H1 (cell line): ENCODE results near the gene SBF2. TPM values are rescaled to one million over a fixed set of nuclear protein-coding genes. Genes with fewer than 3 reads are reported as not detected.

Experiments used
- CTCF ChIA-PET: fragments of 300-600 bp; sonication (Branson Sonifier 250); formaldehyde crosslinking; loops from one replicate; lab custom pipeline; 2021; ENCODE audit not compliant: partially characterized antibody; lab: Charles Lee
- POLR2A ChIA-PET: fragments of 300-600 bp; sonication (Branson Sonifier 250); formaldehyde crosslinking; loops from one replicate; lab custom pipeline; 2021; ENCODE audit warnings: inconsistent platforms; ENCODE audit not compliant: partially characterized antibody; lab: Charles Lee
- DNase-seq, 2 experiments: peaks; one replicate each; pipeline versions ENCODE4 v3.0.0 to v3.0.0-alpha.2; 2010 to 2022; ENCODE audit warnings: low spot score in 2 of 2, low read depth in 1 of 2, mixed read lengths in 1 of 2
- FAIRE-seq: peaks from 2 replicates; lab custom pipeline; 2011; peaks lifted over from hg19 to GRCh38; lab: Jason Lieb, UNC
- H2AFZ ChIP-seq: 2 replicates; pipeline ENCODE4 v1.8.1; 2012; ENCODE audit warnings: low read length, inconsistent platforms
- H2AK5ac ChIP-seq: 2 replicates; pipeline ENCODE4 v1.6.1; 2013; ENCODE audit warnings: low read depth, low read length
- H2BK120ac ChIP-seq: replicated peaks from 2 replicates; pipeline ENCODE3; 2013; ENCODE audit warnings: low read depth, low read length, inconsistent platforms
- H2BK12ac ChIP-seq: 2 replicates; pipeline ENCODE4 v1.6.1; 2013; ENCODE audit warnings: low read depth, low read length
- H2BK15ac ChIP-seq: 2 replicates; pipeline ENCODE4 v1.6.1; 2013; ENCODE audit warnings: low read length
- H2BK20ac ChIP-seq: 2 replicates; pipeline ENCODE4 v1.6.1; 2013; ENCODE audit warnings: low read length
- H2BK5ac ChIP-seq: 2 replicates; pipeline ENCODE4 v1.6.1; 2013; ENCODE audit warnings: low read depth, low read length
- H3K14ac ChIP-seq: 2 replicates; pipeline ENCODE4 v1.6.1; 2013; ENCODE audit warnings: inconsistent platforms; ENCODE audit not compliant: insufficient read length
- H3K18ac ChIP-seq: 2 replicates; pipeline ENCODE4 v1.6.1; 2013; ENCODE audit warnings: low read length; ENCODE audit errors: extremely low read depth
- H3K23ac ChIP-seq: 2 replicates; pipeline ENCODE4 v1.6.1; 2013; ENCODE audit warnings: inconsistent platforms; ENCODE audit not compliant: insufficient read length
- H3K23me2 ChIP-seq: 2 replicates; pipeline ENCODE4 v1.6.1; 2013; ENCODE audit warnings: low read depth, low read length
- H3K27ac ChIP-seq: 2 replicates; pipeline ENCODE4 v1.6.1; 2011; ENCODE audit warnings: low read depth, low read length, inconsistent platforms
- H3K27me3 ChIP-seq, 4 experiments: replicated peaks in 1 of 4; 1 replicate in 1 of 4; 2 replicates in 3 of 4; pipeline versions ENCODE4 v1.6.1 to v1.8.1; 2011 to 2013; ENCODE audit warnings: low read length in 3 of 4, mild to moderate bottlenecking in 3 of 4, inconsistent platforms in 2 of 4, mixed read lengths in 2 of 4, moderate library complexity in 1 of 4; ENCODE audit not compliant: control insufficient read depth in 3 of 4, insufficient read depth in 3 of 4; ENCODE audit errors: extremely low read depth in 1 of 4
- H3K36me3 ChIP-seq, 4 experiments: 2 replicates each; pipeline versions ENCODE4 v1.6.1 to v1.8.1; 2011 to 2013; ENCODE audit warnings: mild to moderate bottlenecking in 4 of 4, low read length in 3 of 4, moderate library complexity in 2 of 4, control low read depth in 1 of 4, inconsistent platforms in 1 of 4; ENCODE audit not compliant: insufficient read depth in 4 of 4, control insufficient read depth in 2 of 4
- H3K4ac ChIP-seq: replicated peaks from 2 replicates; pipeline ENCODE3; 2013; ENCODE audit warnings: low read length, low read depth, mixed read lengths, inconsistent platforms; ENCODE audit not compliant: insufficient read length
- H3K4me1 ChIP-seq, 4 experiments: replicated peaks in 1 of 4; 1 replicate in 1 of 4; 2 replicates in 3 of 4; pipeline versions ENCODE4 v1.6.1 to v1.8.1; 2011 to 2013; ENCODE audit warnings: low read length in 3 of 4, inconsistent platforms in 2 of 4, mixed read lengths in 1 of 4; ENCODE audit not compliant: insufficient read depth in 4 of 4, control insufficient read depth in 3 of 4
- H3K4me2 ChIP-seq, 2 experiments: 2 replicates each; pipeline versions ENCODE4 v1.6.1 to v1.8.1; 2011 to 2013; ENCODE audit warnings: low read depth in 2 of 2, low read length in 2 of 2, control low read depth in 1 of 2, inconsistent platforms in 1 of 2, mild to moderate bottlenecking in 1 of 2; ENCODE audit not compliant: insufficient read depth in 1 of 2
- H3K4me3 ChIP-seq, 4 experiments: fragments of 200-600, 300-600 bp in 1 of 4; sonication (generic), shearing (Covaris generic), sonication (Bioruptor Twin) in 1 of 4; 2 replicates each; pipeline versions ENCODE4 v1.5.1 to v1.8.1; 2011 to 2016; ENCODE audit warnings: low read length in 4 of 4, low read depth in 3 of 4, control low read depth in 2 of 4, inconsistent platforms in 2 of 4, mild to moderate bottlenecking in 2 of 4, mixed read lengths in 1 of 4, moderate library complexity in 1 of 4; ENCODE audit not compliant: insufficient read depth in 2 of 4; ENCODE audit errors: extremely low read depth in 1 of 4
- H3K56ac ChIP-seq: replicated peaks from 2 replicates; pipeline ENCODE3; 2013; ENCODE audit warnings: low read depth, mild to moderate bottlenecking, mixed read lengths, low read length, inconsistent platforms; ENCODE audit not compliant: insufficient read length
- H3K79me1 ChIP-seq: 2 replicates; pipeline ENCODE4 v1.6.1; 2013; ENCODE audit warnings: low read depth, low read length, control low read depth
- H3K79me2 ChIP-seq, 2 experiments: 2 replicates each; pipeline versions ENCODE4 v1.6.1 to v1.8.1; 2012 to 2013; ENCODE audit warnings: low read length in 2 of 2, mild to moderate bottlenecking in 2 of 2, inconsistent platforms in 1 of 2; ENCODE audit not compliant: insufficient read depth in 2 of 2, control insufficient read depth in 1 of 2
- H3K9ac ChIP-seq, 4 experiments: replicated peaks in 1 of 4; 1 replicate in 1 of 4; 2 replicates in 3 of 4; pipeline versions ENCODE4 v1.6.1 to v1.8.1; 2011 to 2013; ENCODE audit warnings: low read depth in 3 of 4, low read length in 3 of 4, control low read depth in 2 of 4, mild to moderate bottlenecking in 2 of 4, moderate library complexity in 2 of 4, inconsistent platforms in 1 of 4; ENCODE audit errors: extremely low read depth in 1 of 4
- H3K9me3 ChIP-seq, 2 experiments: 2 replicates each; pipeline versions ENCODE4 v1.6.1 to v1.8.1; 2012 to 2013; ENCODE audit warnings: mild to moderate bottlenecking in 2 of 2, moderate library complexity in 2 of 2, control low read depth in 1 of 2, inconsistent platforms in 1 of 2, low read depth in 1 of 2, low read length in 1 of 2, mixed read lengths in 1 of 2; ENCODE audit not compliant: insufficient read depth in 2 of 2
- H4K20me1 ChIP-seq, 2 experiments: replicated peaks in 1 of 2; 2 replicates each; pipeline versions ENCODE3 to v1.8.1; 2011 to 2013; ENCODE audit warnings: inconsistent platforms in 2 of 2, low read length in 2 of 2, mild to moderate bottlenecking in 1 of 2; ENCODE audit not compliant: insufficient read depth in 2 of 2, control insufficient read depth in 1 of 2
- H4K5ac ChIP-seq: 2 replicates; pipeline ENCODE4 v1.6.1; 2013; ENCODE audit warnings: low read length, low read depth, mixed read lengths, inconsistent platforms; ENCODE audit not compliant: insufficient read length
- H4K8ac ChIP-seq: 2 replicates; pipeline ENCODE4 v1.8.0; 2013; ENCODE audit warnings: mild to moderate bottlenecking, moderate library complexity, low read length, inconsistent platforms; ENCODE audit not compliant: insufficient read depth; ENCODE audit errors: extremely low read depth
- H4K91ac ChIP-seq: replicated peaks from 2 replicates; pipeline ENCODE3; 2013; ENCODE audit warnings: low read length, mixed read lengths, inconsistent platforms; ENCODE audit not compliant: insufficient read length
- EP300 ChIP-seq, 2 experiments: IDR thresholded peaks; 1 replicate in 1 of 2; 2 replicates in 1 of 2; pipeline ENCODE4 v1.6.1; 2011 to 2012; ENCODE audit warnings: low read depth in 2 of 2, low read length in 2 of 2, mild to moderate bottlenecking in 2 of 2, borderline replicate concordance in 1 of 2, inconsistent platforms in 1 of 2, moderate library complexity in 1 of 2
- NRF1 ChIP-seq: IDR thresholded peaks from 2 replicates; pipeline ENCODE4 v1.6.1; 2011; ENCODE audit warnings: mild to moderate bottlenecking, low read depth, low read length, improper control_type of control experiment
- WGBS, 2 experiments: shearing (Covaris generic) in 1 of 2; methylation state at CpG; one replicate each; pipeline versions ENCODE4 v1.1.6 to v1.1.7; 2013 to 2015; ENCODE audit warnings: low lambda C conversion rate in 2 of 2, mixed read lengths in 2 of 2, inconsistent platforms in 1 of 2, low coverage in 1 of 2, missing lambda C conversion rate in 1 of 2; ENCODE audit not compliant: insufficient replicate concordance in 2 of 2, insufficient coverage in 1 of 2, insufficient read length in 1 of 2; ENCODE audit errors: extremely low coverage in 1 of 2, missing lambda C conversion rate in 1 of 2; 5-methylcytosine and 5-hydroxymethylcytosine counted together
- polyA plus RNA-seq, 7 experiments: library from polyadenylated mRNA; depleted of rRNA in 3 of 7; stranded (reverse) in 5 of 7; unstranded in 2 of 7; fragments of >200 nt in 5 of 7; fragments of 200-250 nt in 2 of 7; gene quantifications; 1 replicate in 5 of 7; 2 replicates in 1 of 7; 4 replicates in 1 of 7; pipeline versions ENCODE4 v1.2.1 to v1.2.3, GENCODE V29; 2011 to 2013; ENCODE audit warnings: missing spikeins in 2 of 7, mixed read lengths in 2 of 7
- total RNA-seq: library from RNA; stranded (reverse); fragmentation: NEBNext Ultra II Directional; extraction: Animal tissue kit (Norgen Biotek cat#: 25700); gene quantifications from 2 replicates; pipeline ENCODE4 v1.2.1, GENCODE V29; 2021

SBF2 gene
- total and polyA plus RNA-seq, 2 of the 8 experiments (the other 6 are each of a cell fraction or from before 2014, with no cell fraction given) = 36.7 to 50.5 TPM

DNA sequence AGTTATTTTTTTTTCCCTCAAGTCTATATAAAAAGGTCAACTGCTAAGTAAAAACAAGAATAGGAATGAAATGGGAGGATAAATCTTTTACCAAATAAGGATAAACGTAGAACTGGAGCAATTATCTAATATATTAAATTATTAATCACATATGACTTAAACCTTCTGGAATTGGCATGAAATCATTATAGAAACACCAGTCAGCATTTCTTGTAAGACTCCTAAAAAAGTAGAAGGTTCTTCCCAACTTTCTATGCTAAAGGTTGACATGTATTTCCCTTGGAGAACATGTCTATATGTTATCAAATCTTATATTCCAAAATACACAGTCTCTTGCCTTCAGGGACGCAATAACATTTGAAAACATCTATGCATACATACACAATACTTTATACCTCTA is 143.2 kb downstream of the SBF2 start:
- no peak for DNase-seq
- POLR2A ChIA-PET = no interaction called here
- H4K91ac ChIP-seq = no peak overlapping the region

More for the DNA sequence above, 143.2 kb downstream of the SBF2 start:
- Histone ChIP-seq H2BK20ac (no peak overlapping the region), H2BK5ac (no peak overlapping the region), H3K14ac (no peak overlapping the region), H3K23me2 (no peaks in the 10 kb centered on the region), H3K9me3 (peaks cover 1 to 4% of the 10 kb centered on the region in 2 experiments; a peak in 1 of 4 replicates), H3K79me1 (no peaks in the 10 kb centered on the region), H2BK15ac (no peak overlapping the region), H3K4me2 (no peak overlapping the region), H3K56ac (no peak overlapping the region), H4K5ac (no peak overlapping the region), H2AK5ac (no peak overlapping the region), H2BK120ac (no peak overlapping the region), H3K4ac (no peak overlapping the region), H3K27ac (no peak overlapping the region), H3K4me3 (no peak overlapping the region), H3K9ac (no peak overlapping the region), H4K20me1 (no peaks in the 10 kb centered on the region), H3K18ac (no peak overlapping the region), H3K79me2 (0 out of 4 replicates have a peak, but pooled peaks cover 0 to 10% of the 10 kb centered on the region in 2 experiments), H3K23ac (no peak overlapping the region), H3K4me1 (no peaks in the 10 kb centered on the region), H4K8ac (no peak overlapping the region), H3K36me3 (no peaks in the 10 kb centered on the region), H2BK12ac (no peak overlapping the region), H2AFZ (no peak overlapping the region), H3K27me3 (no peaks in the 10 kb centered on the region)
- TF ChIP-seq NRF1 = no peak
- TF ChIP-seq EP300 (IDR thresholded peaks at IDR 0.05; ENCODE audit: borderline replicate concordance in 1 of 2, low read depth in 2 of 2, low read length in 2 of 2) = no peak
- 85% methylated on average over 2 of the region's 2 CpGs; no CpG with 5 or more reads in 1 of the 2 experiments for WGBS, 2 experiments
- no peak for FAIRE-seq
- CTCF ChIA-PET = no interaction called here
